Nephron progenitor cell (in vitro differentiated cells): ENCODE measurements around the gene TRAP1.

Experiments
- DNase-seq: peaks from one replicate; pipeline ENCODE4 v3.0.0; 2021
- H3K27ac Mint-ChIP-seq: 2 replicates; pipeline ENCODE4 v1.8.0; 2021; ENCODE audit warnings: mild to moderate bottlenecking, moderate library complexity, mixed read lengths
- H3K27me3 Mint-ChIP-seq: 2 replicates; pipeline ENCODE4 v1.8.0; 2021; ENCODE audit warnings: mild to moderate bottlenecking, low read depth, mixed read lengths; ENCODE audit not compliant: poor library complexity
- H3K36me3 Mint-ChIP-seq: 2 replicates; pipeline ENCODE4 v1.8.0; 2021; ENCODE audit warnings: low read depth, mixed read lengths
- H3K4me1 Mint-ChIP-seq: 2 replicates; pipeline ENCODE4 v1.8.0; 2021; ENCODE audit warnings: mixed read lengths
- H3K4me3 Mint-ChIP-seq: 2 replicates; pipeline ENCODE4 v1.8.0; 2021; ENCODE audit warnings: mild to moderate bottlenecking, moderate library complexity, mixed read lengths
- H3K9me3 Mint-ChIP-seq: 2 replicates; pipeline ENCODE4 v1.8.0; 2021; ENCODE audit warnings: mild to moderate bottlenecking, moderate library complexity, mixed read lengths
- TF ChIP-seq, protein P1 (sequence below): fragments of 200-600 bp; sonication (generic); IDR thresholded peaks from 2 replicates; pipeline ENCODE4 v1.5.0; 2021; ENCODE audit warnings: antibody characterized with exemption

TRAP1 gene

DNA sequence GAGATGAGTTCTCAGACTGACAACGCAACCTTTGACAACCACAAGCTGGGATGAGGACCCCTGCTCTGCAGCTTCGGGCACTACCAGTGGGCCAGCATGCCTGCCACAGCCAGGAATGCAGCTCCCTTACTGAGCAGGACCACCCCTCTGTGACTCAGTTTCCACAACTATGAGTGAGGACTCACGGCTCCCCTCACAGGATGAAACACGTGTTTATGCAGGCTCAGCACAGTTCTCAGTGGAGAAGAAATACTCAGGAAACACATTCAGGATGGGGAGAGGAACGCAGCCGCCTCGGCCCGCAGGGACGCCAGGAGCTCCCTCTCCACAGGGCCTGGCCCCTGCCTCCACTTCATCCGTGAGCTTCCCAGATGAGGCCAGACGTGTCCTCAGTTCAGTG, 48.7 kb downstream of the TRAP1 start:
- DNase-seq, result no peak
- Mint-ChIP-seq H3K9me3 (no peaks in the 10 kb centered on the region), H3K27ac (no peak overlapping the region), H3K4me1 (no peaks in the 10 kb centered on the region), H3K4me3 (no peak overlapping the region), H3K36me3 (peaks cover 67% of the 10 kb centered on the region), H3K27me3 (no peaks in the 10 kb centered on the region)
- TF ChIP-seq, protein P1, sequence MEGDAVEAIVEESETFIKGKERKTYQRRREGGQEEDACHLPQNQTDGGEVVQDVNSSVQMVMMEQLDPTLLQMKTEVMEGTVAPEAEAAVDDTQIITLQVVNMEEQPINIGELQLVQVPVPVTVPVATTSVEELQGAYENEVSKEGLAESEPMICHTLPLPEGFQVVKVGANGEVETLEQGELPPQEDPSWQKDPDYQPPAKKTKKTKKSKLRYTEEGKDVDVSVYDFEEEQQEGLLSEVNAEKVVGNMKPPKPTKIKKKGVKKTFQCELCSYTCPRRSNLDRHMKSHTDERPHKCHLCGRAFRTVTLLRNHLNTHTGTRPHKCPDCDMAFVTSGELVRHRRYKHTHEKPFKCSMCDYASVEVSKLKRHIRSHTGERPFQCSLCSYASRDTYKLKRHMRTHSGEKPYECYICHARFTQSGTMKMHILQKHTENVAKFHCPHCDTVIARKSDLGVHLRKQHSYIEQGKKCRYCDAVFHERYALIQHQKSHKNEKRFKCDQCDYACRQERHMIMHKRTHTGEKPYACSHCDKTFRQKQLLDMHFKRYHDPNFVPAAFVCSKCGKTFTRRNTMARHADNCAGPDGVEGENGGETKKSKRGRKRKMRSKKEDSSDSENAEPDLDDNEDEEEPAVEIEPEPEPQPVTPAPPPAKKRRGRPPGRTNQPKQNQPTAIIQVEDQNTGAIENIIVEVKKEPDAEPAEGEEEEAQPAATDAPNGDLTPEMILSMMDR, result no peak

DNA sequence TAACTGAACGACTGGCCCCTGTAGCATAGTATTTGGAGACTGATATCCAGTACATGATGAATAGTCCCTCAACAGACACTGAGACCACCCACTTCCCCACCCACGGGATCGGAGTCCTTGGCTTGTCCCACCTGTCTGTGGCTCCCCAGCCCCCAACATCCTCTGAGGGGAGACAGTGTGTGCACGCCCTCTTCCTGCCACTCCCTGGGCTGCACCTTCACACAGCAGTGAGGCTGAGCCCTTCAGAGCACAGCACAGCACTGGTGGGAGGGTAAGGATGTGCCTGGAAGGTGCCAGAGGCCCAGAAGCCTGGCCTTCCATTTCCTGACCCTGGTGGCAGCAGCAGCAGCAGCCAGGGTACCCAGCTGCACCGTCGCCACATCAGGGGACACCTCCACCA, 51.8 kb downstream of the TRAP1 start:
- H3K4me3 Mint-ChIP-seq, result no peak overlapping the region
- H3K9me3 Mint-ChIP-seq, result no peaks in the 10 kb centered on the region
- no peak overlapping the region for H3K27ac Mint-ChIP-seq
- peaks cover 58% of the 10 kb centered on the region for H3K36me3 Mint-ChIP-seq
- H3K4me1 Mint-ChIP-seq, result no peaks in the 10 kb centered on the region
- H3K27me3 Mint-ChIP-seq, result no peaks in the 10 kb centered on the region
- DNase-seq, result no peak
- TF ChIP-seq, protein P1, result no peak

DNA sequence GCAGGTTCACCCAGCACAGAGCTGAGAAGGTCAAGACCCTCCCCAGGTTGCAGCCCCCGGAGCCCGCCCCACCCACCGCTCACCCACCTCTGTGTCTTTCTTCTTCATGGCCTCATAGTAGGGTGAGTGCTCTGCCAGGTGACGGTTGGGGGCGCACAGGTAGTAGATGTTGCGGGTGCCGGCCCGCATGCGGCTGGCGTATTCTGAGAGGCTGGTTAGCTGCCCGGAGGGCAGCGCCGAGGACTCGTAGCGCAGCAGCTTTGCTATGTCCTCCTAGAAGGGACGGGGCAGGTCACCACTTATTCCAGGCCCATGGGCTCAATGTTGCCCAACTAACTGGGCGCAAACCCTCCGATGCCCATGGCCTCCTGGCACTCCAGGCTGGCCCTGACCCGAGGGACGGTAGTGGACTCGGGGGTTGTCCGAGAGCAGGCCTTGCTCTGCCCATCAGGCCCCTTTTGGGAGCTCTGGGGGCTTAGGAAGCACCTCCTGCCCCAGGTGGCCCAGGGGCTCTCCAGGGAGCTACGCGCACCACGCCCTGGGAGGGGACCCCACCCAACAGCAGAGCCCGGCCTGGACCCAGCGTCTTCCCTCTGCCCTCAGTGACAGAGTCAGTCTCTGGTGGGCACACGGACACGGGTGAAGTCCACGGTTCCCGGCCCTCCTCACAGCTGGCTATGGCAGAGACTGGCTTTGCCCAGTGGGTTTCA, 53.0 kb downstream of the TRAP1 start:
- no peak overlapping the region for H3K4me3 Mint-ChIP-seq
- H3K27me3 Mint-ChIP-seq, result no peaks in the 10 kb centered on the region
- H3K36me3 Mint-ChIP-seq, result peaks cover 60% of the 10 kb centered on the region
- no peaks in the 10 kb centered on the region for H3K9me3 Mint-ChIP-seq
- no peak overlapping the region for H3K27ac Mint-ChIP-seq
- TF ChIP-seq, protein P1, result no peak
- no peaks in the 10 kb centered on the region for H3K4me1 Mint-ChIP-seq
- DNase-seq, result no peak

DNA sequence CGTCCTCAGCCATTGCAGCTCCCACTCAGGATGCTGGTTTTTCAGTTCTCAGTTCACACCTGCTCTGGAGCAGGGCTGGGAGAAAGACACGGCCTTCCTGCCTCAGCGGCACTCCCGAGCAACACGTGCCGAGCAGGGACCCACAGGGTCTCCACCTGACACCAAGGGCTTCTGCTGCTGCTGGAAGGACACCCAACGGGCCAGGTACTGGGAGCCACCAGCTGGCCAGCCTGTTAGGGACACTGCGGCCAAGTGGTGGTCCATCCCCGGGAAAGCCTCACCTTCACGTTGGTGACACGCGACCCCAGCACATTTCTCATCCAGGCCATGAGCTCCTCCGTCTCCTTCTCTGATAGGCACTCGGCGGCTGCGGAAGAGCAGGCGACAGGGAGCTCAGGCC, 54.7 kb downstream of the TRAP1 start:
- no peak for DNase-seq
- H3K27me3 Mint-ChIP-seq, result no peaks in the 10 kb centered on the region
- peaks cover 57% of the 10 kb centered on the region for H3K36me3 Mint-ChIP-seq
- peak overlapping the region; percentile 45 for H3K27ac Mint-ChIP-seq
- no peaks in the 10 kb centered on the region for H3K9me3 Mint-ChIP-seq
- TF ChIP-seq, protein P1, result no peak
- H3K4me1 Mint-ChIP-seq, result no peaks in the 10 kb centered on the region
- H3K4me3 Mint-ChIP-seq, result no peak overlapping the region

DNA sequence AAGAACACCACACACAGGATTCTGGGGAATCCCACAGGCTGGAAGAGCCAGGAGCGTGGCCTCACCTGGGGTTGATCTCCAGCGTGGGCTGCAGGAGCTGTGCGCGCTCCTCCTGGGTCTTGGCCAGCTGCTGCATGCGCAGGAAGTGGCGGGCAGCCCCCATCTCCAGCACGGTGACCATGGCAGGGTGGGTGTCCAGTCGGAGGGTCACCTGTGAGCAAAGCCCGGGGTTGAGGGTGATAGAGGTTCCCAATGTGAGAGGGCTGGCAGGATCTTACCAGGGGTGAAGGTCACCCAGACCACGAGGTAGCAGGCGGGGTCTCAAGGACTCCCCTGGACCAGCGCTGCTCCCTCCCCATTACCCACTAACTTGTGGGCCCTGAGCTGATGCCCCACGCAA, 55.4 kb downstream of the TRAP1 start:
- TF ChIP-seq, protein P1, result no peak
- Mint-ChIP-seq H3K27me3 (no peaks in the 10 kb centered on the region), H3K4me3 (no peak overlapping the region), H3K36me3 (peaks cover 59% of the 10 kb centered on the region), H3K4me1 (no peaks in the 10 kb centered on the region), H3K27ac (no peak overlapping the region), H3K9me3 (no peaks in the 10 kb centered on the region)
- DNase-seq, result no peak

DNA sequence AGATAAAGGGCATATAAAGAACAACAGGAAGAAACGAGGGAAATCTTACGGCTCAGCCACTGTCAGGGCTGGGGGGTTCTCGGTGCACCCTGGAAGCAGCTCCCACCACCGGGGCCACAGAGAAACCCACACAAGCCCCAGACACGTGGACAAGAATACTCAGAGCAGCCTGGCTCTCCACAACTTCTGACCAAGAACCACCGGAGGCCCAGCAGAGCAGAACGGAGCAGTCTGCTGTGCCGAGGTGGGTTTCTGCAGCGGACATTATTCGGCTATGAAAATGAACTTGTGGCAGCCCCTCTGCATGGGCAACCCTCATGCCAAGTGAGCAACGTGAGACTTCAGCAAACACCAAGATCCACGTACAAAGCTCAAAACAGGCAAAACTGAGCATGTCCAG, 56.0 kb downstream of the TRAP1 start:
- TF ChIP-seq, protein P1, result no peak
- DNase-seq, result no peak
- H3K27ac Mint-ChIP-seq, result no peak overlapping the region
- no peak overlapping the region for H3K4me3 Mint-ChIP-seq
- H3K4me1 Mint-ChIP-seq, result no peaks in the 10 kb centered on the region
- H3K9me3 Mint-ChIP-seq, result no peaks in the 10 kb centered on the region
- peaks cover 57% of the 10 kb centered on the region for H3K36me3 Mint-ChIP-seq
- H3K27me3 Mint-ChIP-seq, result no peaks in the 10 kb centered on the region
